Keratinocyte (primary cell): ENCODE results near the gene RAI1. TPM values are rescaled to one million over a fixed set of nuclear protein-coding genes. Genes with fewer than 3 reads are reported as not detected.

ENCODE experiments used
- DNase-seq: peaks from one replicate; pipeline ENCODE4 v3.0.0-alpha.2; 2011; ENCODE audit warnings: low read depth, missing footprints, low spot score
- FAIRE-seq: peaks from 2 replicates; lab custom pipeline; 2011; peaks lifted over from hg19 to GRCh38; lab: Jason Lieb, UNC
- H2AFZ ChIP-seq: 2 replicates; pipeline ENCODE4 v1.6.0; 2012; ENCODE audit warnings: low read length, control low read depth, inconsistent platforms; ENCODE audit not compliant: control insufficient read depth
- H3K27ac ChIP-seq: 2 replicates; pipeline ENCODE4 v1.5.1; 2011; ENCODE audit warnings: low read length; ENCODE audit not compliant: control insufficient read depth, insufficient read depth
- H3K27me3 ChIP-seq: 3 replicates; pipeline ENCODE4 v1.6.0; 2011; ENCODE audit warnings: low read length; ENCODE audit not compliant: control insufficient read depth, insufficient read depth; ENCODE audit errors: extremely low read depth
- H3K36me3 ChIP-seq, 2 experiments: 2 replicates in 1 of 2; 3 replicates in 1 of 2; pipeline ENCODE4 v1.5.1; 2011; ENCODE audit warnings: low read length in 2 of 2, mild to moderate bottlenecking in 1 of 2; ENCODE audit not compliant: control insufficient read depth in 2 of 2, insufficient read depth in 2 of 2; ENCODE audit errors: extremely low read depth in 1 of 2
- H3K4me1 ChIP-seq: 3 replicates; pipeline ENCODE4 v1.5.1; 2011; ENCODE audit warnings: low read length; ENCODE audit not compliant: control insufficient read depth, insufficient read depth; ENCODE audit errors: extremely low read depth
- H3K4me2 ChIP-seq: 3 replicates; pipeline ENCODE4 v1.6.0; 2011; ENCODE audit warnings: low read depth, low read length; ENCODE audit not compliant: control insufficient read depth, insufficient read depth; ENCODE audit errors: extremely low read depth
- H3K4me3 ChIP-seq, 3 experiments: fragments of 200-600 bp in 1 of 3; sonication (generic) in 1 of 3; 2 replicates in 2 of 3; 3 replicates in 1 of 3; pipeline ENCODE4 v1.5.1; 2011 to 2016; ENCODE audit warnings: low read length in 3 of 3, mild to moderate bottlenecking in 3 of 3, control low read depth in 2 of 3, inconsistent platforms in 1 of 3, low read depth in 1 of 3, mixed read lengths in 1 of 3, mixed run types in 1 of 3, moderate library complexity in 1 of 3; ENCODE audit not compliant: control insufficient read depth in 2 of 3, insufficient read depth in 2 of 3; ENCODE audit errors: extremely low read depth in 1 of 3
- H3K79me2 ChIP-seq: 2 replicates; pipeline ENCODE4 v1.6.0; 2012; ENCODE audit warnings: low read length; ENCODE audit not compliant: control insufficient read depth, insufficient read depth
- H3K9ac ChIP-seq: 3 replicates; pipeline ENCODE4 v1.6.0; 2011; ENCODE audit warnings: low read length; ENCODE audit not compliant: control insufficient read depth, insufficient read depth; ENCODE audit errors: extremely low read depth
- H3K9me1 ChIP-seq: 3 replicates; pipeline ENCODE4 v1.6.0; 2011; ENCODE audit warnings: low read length; ENCODE audit not compliant: control insufficient read depth, insufficient read depth; ENCODE audit errors: extremely low read depth
- H3K9me3 ChIP-seq: 2 replicates; pipeline ENCODE4 v1.5.1; 2012; ENCODE audit warnings: low read depth, low read length; ENCODE audit not compliant: control insufficient read depth
- H4K20me1 ChIP-seq: 3 replicates; pipeline ENCODE4 v1.6.0; 2011; ENCODE audit warnings: low read length; ENCODE audit not compliant: control insufficient read depth, insufficient read depth; ENCODE audit errors: extremely low read depth
- CTCF ChIP-seq, 3 experiments: IDR thresholded peaks in 1 of 3; conservative IDR thresholded peaks in 1 of 3; optimal IDR thresholded peaks in 1 of 3; 2 replicates in 2 of 3; 3 replicates in 1 of 3; pipeline versions ENCODE3 to v1.5.1; 2011; ENCODE audit warnings: low read length in 3 of 3, mild to moderate bottlenecking in 3 of 3, moderate library complexity in 2 of 3, control low read depth in 1 of 3, inconsistent platforms in 1 of 3; ENCODE audit not compliant: insufficient read depth in 2 of 3; ENCODE audit errors: extremely low read depth in 1 of 3
- EZH2 ChIP-seq: IDR thresholded peaks from one replicate; pipeline ENCODE4 v1.6.1; 2012; ENCODE audit warnings: inconsistent platforms, mild to moderate bottlenecking, low read length, moderate library complexity
- dilution Hi-C: fragments of 300-500 bp; cut with MboI; formaldehyde crosslinking; loops from one replicate; pipeline ENCODE4 v1.7.0; 2020; ENCODE audit warnings: low sequenced_read_pairs; ENCODE audit not compliant: extremely low pct_ligation_motif_present
- polyA plus RNA-seq, 5 experiments: library from polyadenylated mRNA; depleted of rRNA in 3 of 5; stranded (reverse) in 3 of 5; stranded (forward) in 1 of 5; unstranded in 1 of 5; fragments of >200 nt; gene quantifications; 1 replicate in 1 of 5; 2 replicates in 3 of 5; 3 replicates in 1 of 5; pipeline versions ENCODE4 v1.2.1 to v1.2.3, GENCODE V29; 2011 to 2012; ENCODE audit warnings: missing spikeins in 2 of 5, low read depth in 1 of 5, low replicate concordance in 1 of 5

Gene RAI1
- polyA plus RNA-seq, 1 donor (not counting 4 experiments of a cell fraction or from before 2014, with no cell fraction given), result 2.6 TPM

GRCh38 chr17:17750881-17751280 is 69.6 kb downstream of the RAI1 start:
- peak overlapping the region; percentile 88 for H3K27ac ChIP-seq
- no peaks in the 10 kb centered on the region for H4K20me1 ChIP-seq
- H3K27me3 ChIP-seq, result no peaks in the 10 kb centered on the region
- peaks cover 1 to 7% of the 10 kb centered on the region in 2 experiments for H3K36me3 ChIP-seq
- H3K9me3 ChIP-seq, result no peaks in the 10 kb centered on the region
- peaks cover 64% of the 10 kb centered on the region for H3K79me2 ChIP-seq
- FAIRE-seq, result no peak
- TF ChIP-seq EZH2 (no peak), CTCF (optimal IDR thresholded peaks at IDR 0.05 in 1 of 3, IDR thresholded peaks at IDR 0.05 in 1 of 3, conservative IDR thresholded peaks at IDR 0.05 in 1 of 3; ENCODE audit: extremely low read depth in 1 of 3, insufficient read depth in 2 of 3, low read length in 3 of 3) (no peak)
- H2AFZ ChIP-seq, result no peak overlapping the region
- no peak overlapping the region for H3K4me3 ChIP-seq
- peak overlapping the region; percentile 71 for H3K9ac ChIP-seq
- peaks cover 57% of the 10 kb centered on the region for H3K4me1 ChIP-seq
- dilution Hi-C loops, result no loop called here
- H3K9me1 ChIP-seq, result peaks cover 6% of the 10 kb centered on the region
- H3K4me2 ChIP-seq, result peak overlapping the region; percentile 45
- no peak for DNase-seq

GRCh38 chr17:17751489-17752088 is 70.3 kb downstream of the RAI1 start:
- TF ChIP-seq EZH2 (no peak), CTCF (optimal IDR thresholded peaks at IDR 0.05 in 1 of 3, IDR thresholded peaks at IDR 0.05 in 1 of 3, conservative IDR thresholded peaks at IDR 0.05 in 1 of 3; ENCODE audit: extremely low read depth in 1 of 3, insufficient read depth in 2 of 3, low read length in 3 of 3) (no peak)
- dilution Hi-C loops, result no loop called here
- Histone ChIP-seq H3K27me3 (no peaks in the 10 kb centered on the region), H3K27ac (peak overlapping the region; percentile 88), H3K9me3 (no peaks in the 10 kb centered on the region), H3K9ac (peak overlapping the region; percentile 71), H4K20me1 (no peaks in the 10 kb centered on the region), H3K4me3 (peak overlapping the region in 2 of 3 experiments; percentile 26 to 45), H3K79me2 (peaks cover 63% of the 10 kb centered on the region), H3K4me2 (peak overlapping the region; percentile 45), H2AFZ (no peak overlapping the region), H3K4me1 (peaks cover 57% of the 10 kb centered on the region), H3K9me1 (peaks cover 6% of the 10 kb centered on the region), H3K36me3 (peaks cover 1 to 7% of the 10 kb centered on the region in 2 experiments)
- no peak for DNase-seq
- no peak for FAIRE-seq
